HepG2 (cell line): ENCODE measurements around the gene LATS2. TPM values are rescaled to one million over a fixed set of nuclear protein-coding genes. Genes with fewer than 3 reads are reported as not detected.

ENCODE experiments used
- ARID4A ChIP-seq: sonication (generic); formaldehyde crosslinking; IDR thresholded peaks from 2 replicates; pipeline ENCODE4 v1.5.0; 2020; ENCODE audit warnings: mild to moderate bottlenecking, missing genetic modification reagents, borderline replicate concordance
- CBX2 ChIP-seq, 2 experiments: fragments of 200-600 bp in 1 of 2; sonication (generic); formaldehyde crosslinking in 1 of 2; IDR thresholded peaks; 2 replicates each; pipeline versions ENCODE4 v1.7.0 to v1.8.1; 2018 to 2022; ENCODE audit warnings: low read depth in 2 of 2, low read length in 1 of 2, mild to moderate bottlenecking in 1 of 2, missing genetic modification reagents in 1 of 2
- DMTF1 ChIP-seq: sonication (generic); formaldehyde crosslinking; IDR thresholded peaks from 2 replicates; pipeline ENCODE4 v1.4.0; 2020; ENCODE audit warnings: mild to moderate bottlenecking, missing genetic modification reagents
- FOXP1 ChIP-seq, 2 experiments: fragments of 450-650 bp in 1 of 2; IDR thresholded peaks; 2 replicates each; pipeline ENCODE4 v1.6.1; 2017 to 2018; ENCODE audit warnings: antibody characterized with exemption in 1 of 2
- ISX ChIP-seq: sonication (generic); formaldehyde crosslinking; conservative IDR thresholded peaks from 2 replicates; pipeline ENCODE4 v1.5.0; 2020; ENCODE audit warnings: missing genetic modification reagents
- KAT8 ChIP-seq: IDR thresholded peaks from 2 replicates; pipeline ENCODE4 v1.6.1; 2016; ENCODE audit warnings: missing genetic modification reagents, missing compliant biosample characterization
- MED13 ChIP-seq: sonication (generic); formaldehyde crosslinking; IDR thresholded peaks from 2 replicates; pipeline ENCODE4 v1.5.0; 2020; ENCODE audit warnings: missing genetic modification reagents
- MLXIP ChIP-seq: sonication (generic); formaldehyde crosslinking; IDR thresholded peaks from 2 replicates; pipeline ENCODE4 v1.9.0; 2021; ENCODE audit warnings: missing genetic modification reagents, borderline replicate concordance
- MXI1 ChIP-seq: IDR thresholded peaks from 3 replicates; pipeline ENCODE4 v1.6.1; 2012; ENCODE audit warnings: low read depth, low read length, inconsistent platforms, borderline replicate concordance
- SIN3A ChIP-seq: IDR thresholded peaks from 2 replicates; pipeline ENCODE4 v1.6.1; 2011; ENCODE audit warnings: low read depth, mild to moderate bottlenecking, control low read depth, low read length, borderline replicate concordance
- SNAPC2 ChIP-seq: sonication (generic); formaldehyde crosslinking; IDR thresholded peaks from 2 replicates; pipeline ENCODE4 v1.8.1; 2022; ENCODE audit warnings: mild to moderate bottlenecking, missing genetic modification reagents
- TBX2 ChIP-seq: sonication (generic); formaldehyde crosslinking; IDR thresholded peaks from 2 replicates; pipeline ENCODE4 v1.5.0; 2020; ENCODE audit warnings: missing genetic modification reagents, mild to moderate bottlenecking, borderline replicate concordance
- TRAFD1 ChIP-seq: sonication (generic); formaldehyde crosslinking; IDR thresholded peaks from 2 replicates; pipeline ENCODE4 v1.5.1; 2020; ENCODE audit warnings: missing genetic modification reagents, mild to moderate bottlenecking, borderline replicate concordance
- ZNF362 ChIP-seq: sonication (generic); formaldehyde crosslinking; IDR thresholded peaks from 2 replicates; pipeline ENCODE4 v1.4.0; 2020; ENCODE audit warnings: missing genetic modification reagents, mild to moderate bottlenecking, borderline replicate concordance
- polyA plus RNA-seq, 8 experiments: library from polyadenylated mRNA; depleted of rRNA in 3 of 8; stranded (reverse) in 7 of 8; unstranded in 1 of 8; fragments of >200 nt; fragmentation: Illumina TruSeq in 4 of 8; extraction: Trizol in 4 of 8; gene quantifications; 2 replicates each; pipeline versions ENCODE4 v1.2.1 to v1.2.3, GENCODE V29; 2011 to 2016; ENCODE audit warnings: low read depth in 4 of 8, missing spikeins in 1 of 8, mixed read lengths in 1 of 8; ENCODE audit not compliant: insufficient read depth in 1 of 8
- total RNA-seq, 5 experiments: library from RNA; depleted of rRNA; stranded (reverse); fragments of >200 nt; fragmentation: Illumina TruSeq; extraction: Trizol; gene quantifications; 2 replicates each; pipeline ENCODE4 v1.2.3, GENCODE V29; 2016; ENCODE audit warnings: low read depth in 1 of 5

LATS2 gene
- total and polyA plus RNA-seq, 2 of the 13 experiments (the other 11 are each of a cell fraction or from before 2014, with no cell fraction given): 7.3 to 8.5 TPM

GRCh38 chr13:20960663-20961309 lies 100.6 kb downstream of the LATS2 start (continued):
- TF ChIP-seq MLXIP (no peak), DMTF1 (CRISPR knock-in tag) (no peak), ARID4A (CRISPR knock-in tag) (peak; percentile 39; the same call in 1 of the 2 replicates), MED13 (CRISPR knock-in tag) (no peak), SIN3A (0 out of 2 replicates have a peak, but pooled peaks have one; percentile 64), SNAPC2 (no peak), CBX2 (IDR thresholded peaks at IDR 0.05; ENCODE audit: low read depth, low read length) (no peak), CBX2 (CRISPR knock-in tag; IDR thresholded peaks at IDR 0.05; ENCODE audit: low read depth) (no peak), TRAFD1 (CRISPR knock-in tag) (no peak), MXI1 (peak; percentile 19; the same call in 1 of the 3 replicates), TBX2 (CRISPR knock-in tag) (no peak; the same call in 1 of the 2 replicates), ZNF362 (CRISPR knock-in tag) (peak; percentile 51; the same call in 1 of the 2 replicates), ISX (CRISPR knock-in tag) (no peak), FOXP1 (IDR thresholded peaks at IDR 0.05) (no peak), FOXP1 (CRISPR knock-in tag; IDR thresholded peaks at IDR 0.05) (peak; percentile 27; the same call in 1 of the 2 replicates), KAT8 (CRISPR knock-in tag) (no peak)
